Bronchial epithelial cell (primary cell): Measurements from ENCODE around the gene APOL6. TPM values are rescaled to one million over a fixed set of nuclear protein-coding genes. Genes with fewer than 3 reads are reported as not detected.
"Not testable (repeated sequence)": the region's sequence is repeated elsewhere in the genome, so short reads cannot be mapped to it uniquely, and the experiment has no call there.

Experiments
- DNase-seq: peaks from one replicate; pipeline ENCODE4 v3.0.0-alpha.2; 2010; ENCODE audit warnings: low read depth
- FAIRE-seq: peaks from 2 replicates; lab custom pipeline; 2011; peaks lifted over from hg19 to GRCh38; lab: Jason Lieb, UNC
- H3K27me3 ChIP-seq: 2 replicates; pipeline ENCODE4 v1.5.1; 2011; ENCODE audit warnings: low read length; ENCODE audit not compliant: control insufficient read depth, insufficient read depth
- H3K36me3 ChIP-seq: 2 replicates; pipeline ENCODE4 v1.5.1; 2011; ENCODE audit warnings: low read length; ENCODE audit not compliant: control insufficient read depth, insufficient read depth
- H3K4me3 ChIP-seq: 2 replicates; pipeline ENCODE4 v1.5.1; 2011; ENCODE audit warnings: mild to moderate bottlenecking, low read depth, low read length, control low read depth
- total RNA-seq: library from RNA; depleted of rRNA; stranded (reverse); fragments of >200 nt; gene quantifications from 2 replicates; pipeline ENCODE4 v1.2.1, GENCODE V29; 2014
- TF ChIP-seq, protein P1 (sequence below): IDR thresholded peaks from 2 replicates; pipeline ENCODE4 v1.5.1; 2011; ENCODE audit warnings: mild to moderate bottlenecking, moderate library complexity, low read length, control low read depth, inconsistent platforms; ENCODE audit not compliant: insufficient read depth, severe bottlenecking

APOL6 gene
- total RNA-seq, 1 donor from 2014 or later = 6.1 TPM

GRCh38 chr22:35663371-35663770, 15.1 kb downstream of the APOL6 start:
- Histone ChIP-seq H3K36me3 (peaks cover 4% of the 10 kb centered on the region), H3K27me3 (no peaks in the 10 kb centered on the region), H3K4me3 (no peak overlapping the region)
- TF ChIP-seq, protein P1, sequence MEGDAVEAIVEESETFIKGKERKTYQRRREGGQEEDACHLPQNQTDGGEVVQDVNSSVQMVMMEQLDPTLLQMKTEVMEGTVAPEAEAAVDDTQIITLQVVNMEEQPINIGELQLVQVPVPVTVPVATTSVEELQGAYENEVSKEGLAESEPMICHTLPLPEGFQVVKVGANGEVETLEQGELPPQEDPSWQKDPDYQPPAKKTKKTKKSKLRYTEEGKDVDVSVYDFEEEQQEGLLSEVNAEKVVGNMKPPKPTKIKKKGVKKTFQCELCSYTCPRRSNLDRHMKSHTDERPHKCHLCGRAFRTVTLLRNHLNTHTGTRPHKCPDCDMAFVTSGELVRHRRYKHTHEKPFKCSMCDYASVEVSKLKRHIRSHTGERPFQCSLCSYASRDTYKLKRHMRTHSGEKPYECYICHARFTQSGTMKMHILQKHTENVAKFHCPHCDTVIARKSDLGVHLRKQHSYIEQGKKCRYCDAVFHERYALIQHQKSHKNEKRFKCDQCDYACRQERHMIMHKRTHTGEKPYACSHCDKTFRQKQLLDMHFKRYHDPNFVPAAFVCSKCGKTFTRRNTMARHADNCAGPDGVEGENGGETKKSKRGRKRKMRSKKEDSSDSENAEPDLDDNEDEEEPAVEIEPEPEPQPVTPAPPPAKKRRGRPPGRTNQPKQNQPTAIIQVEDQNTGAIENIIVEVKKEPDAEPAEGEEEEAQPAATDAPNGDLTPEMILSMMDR = no peak
- DNase-seq = no peak
- FAIRE-seq = no peak

DNA sequence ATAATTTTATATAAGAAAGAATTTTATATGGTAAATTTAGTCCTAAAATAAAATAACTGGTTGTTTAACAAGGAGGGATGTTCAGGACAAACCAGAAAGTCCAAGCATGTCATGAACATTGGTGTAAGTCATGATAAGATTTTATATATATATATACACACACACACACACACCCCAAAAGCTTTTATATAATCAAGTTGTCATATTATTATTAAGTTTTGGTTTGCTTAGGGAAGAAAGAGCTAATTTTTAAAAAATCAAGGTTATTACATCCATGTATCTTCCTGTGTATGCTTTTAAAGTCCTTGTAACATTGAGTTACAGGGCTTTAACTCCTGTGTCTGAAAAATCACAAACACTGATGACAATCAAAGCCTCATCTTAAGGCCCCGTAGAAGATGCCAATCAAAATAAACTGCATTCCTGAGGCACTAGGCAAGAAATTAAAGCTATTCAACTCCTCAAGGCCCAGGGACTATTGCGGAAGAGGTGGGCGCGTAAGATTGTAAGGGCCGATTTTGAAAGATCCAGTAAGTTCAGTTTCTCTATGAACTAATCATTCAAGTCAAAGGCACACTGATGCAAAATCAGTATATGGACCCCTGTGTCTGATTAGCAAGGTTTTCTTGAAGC, 16.8 kb downstream of the APOL6 start:
- TF ChIP-seq, protein P1 = no peak
- FAIRE-seq = no peak

GRCh38 chr22:35666699-35667098, 18.5 kb downstream of the APOL6 start:
- H3K4me3 ChIP-seq, H3K27me3 ChIP-seq, H3K36me3 ChIP-seq, DNase-seq, FAIRE-seq: not testable (repeated sequence)

More for the DNA sequence above, 16.8 kb downstream of the APOL6 start:
- Histone ChIP-seq H3K27me3 (no peaks in the 10 kb centered on the region), H3K4me3 (no peak overlapping the region), H3K36me3 (no peaks in the 10 kb centered on the region)
- DNase-seq = no peak

GRCh38 chr22:35674335-35674734, 26.1 kb downstream of the APOL6 start:
- H3K36me3 ChIP-seq = no peaks in the 10 kb centered on the region
- H3K27me3 ChIP-seq = no peaks in the 10 kb centered on the region
- H3K4me3 ChIP-seq = no peak overlapping the region
- FAIRE-seq (no peak), DNase-seq (no peak)
- TF ChIP-seq, protein P1 = no peak

DNA sequence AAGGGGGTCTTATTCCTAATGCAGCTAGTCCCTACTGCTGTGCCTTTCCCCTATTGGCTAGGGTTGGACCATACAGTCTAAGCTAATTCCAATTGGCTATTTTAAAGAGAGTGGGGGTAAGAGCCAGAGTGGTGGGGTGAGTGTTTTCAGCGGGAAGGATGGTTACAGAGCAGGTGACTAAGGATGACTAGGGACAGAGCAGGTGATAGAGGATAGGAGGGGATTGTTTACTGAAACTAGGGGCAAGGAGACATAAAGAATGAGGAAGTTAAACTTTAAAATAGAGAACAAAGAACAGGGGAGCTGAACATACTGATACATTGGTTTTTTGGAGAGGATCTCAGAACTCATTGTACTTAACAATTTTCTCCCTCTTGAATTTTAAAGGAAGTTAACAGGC, 27.8 kb downstream of the APOL6 start:
- not testable (repeated sequence) for DNase-seq, H3K4me3 ChIP-seq, H3K27me3 ChIP-seq, FAIRE-seq, H3K36me3 ChIP-seq

GRCh38 chr22:35677460-35678187, 29.4 kb downstream of the APOL6 start:
- Histone ChIP-seq H3K4me3 (no peak overlapping the region), H3K27me3 (no peaks in the 10 kb centered on the region), H3K36me3 (no peaks in the 10 kb centered on the region)
- TF ChIP-seq, protein P1 = no peak
- no peak for DNase-seq
- no peak for FAIRE-seq
